GM12874 (cell line): ENCODE data around the gene ATF4.

Source experiments
- TF ChIP-seq, protein P1 (sequence below): IDR thresholded peaks from 2 replicates; pipeline ENCODE4 v1.5.1; 2011; ENCODE audit warnings: low read depth, mild to moderate bottlenecking, control low read depth, low read length, moderate library complexity; ENCODE audit not compliant: insufficient read depth

Gene ATF4

DNA sequence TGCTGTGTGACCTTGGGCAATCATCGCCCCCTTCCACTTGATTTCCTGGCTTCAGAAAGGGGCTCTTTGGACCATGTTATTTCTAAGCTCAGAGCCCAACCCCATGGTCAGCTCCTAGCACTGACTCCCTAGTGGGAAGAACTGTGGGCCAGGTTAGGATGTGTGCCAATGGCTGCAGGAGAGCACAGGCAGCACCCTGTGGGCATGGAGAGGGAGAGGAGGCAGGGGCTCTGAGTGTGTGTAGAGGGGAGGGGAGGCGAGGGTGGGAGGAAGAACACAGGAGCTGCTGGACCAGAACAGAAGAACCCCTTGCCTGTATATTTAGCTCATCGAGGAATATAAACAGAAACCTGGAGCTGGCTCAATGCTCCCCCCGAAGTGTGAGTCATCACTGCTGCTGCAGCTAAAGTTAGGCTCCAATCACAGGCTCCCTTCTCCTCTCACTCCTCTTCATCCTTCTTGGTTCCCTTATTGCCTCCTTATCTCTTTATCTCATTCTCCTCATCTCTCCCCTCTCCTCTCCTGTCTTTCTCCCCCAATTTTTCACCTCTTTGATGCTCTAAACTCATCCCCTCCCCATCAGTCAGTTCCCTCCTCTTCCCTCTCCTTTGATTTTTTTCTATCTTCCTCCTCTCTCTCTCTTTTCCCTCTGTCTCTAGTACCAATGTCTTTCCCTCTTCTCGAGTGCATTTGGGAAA, 26.7 kb downstream of the ATF4 start:
- TF ChIP-seq, protein P1, sequence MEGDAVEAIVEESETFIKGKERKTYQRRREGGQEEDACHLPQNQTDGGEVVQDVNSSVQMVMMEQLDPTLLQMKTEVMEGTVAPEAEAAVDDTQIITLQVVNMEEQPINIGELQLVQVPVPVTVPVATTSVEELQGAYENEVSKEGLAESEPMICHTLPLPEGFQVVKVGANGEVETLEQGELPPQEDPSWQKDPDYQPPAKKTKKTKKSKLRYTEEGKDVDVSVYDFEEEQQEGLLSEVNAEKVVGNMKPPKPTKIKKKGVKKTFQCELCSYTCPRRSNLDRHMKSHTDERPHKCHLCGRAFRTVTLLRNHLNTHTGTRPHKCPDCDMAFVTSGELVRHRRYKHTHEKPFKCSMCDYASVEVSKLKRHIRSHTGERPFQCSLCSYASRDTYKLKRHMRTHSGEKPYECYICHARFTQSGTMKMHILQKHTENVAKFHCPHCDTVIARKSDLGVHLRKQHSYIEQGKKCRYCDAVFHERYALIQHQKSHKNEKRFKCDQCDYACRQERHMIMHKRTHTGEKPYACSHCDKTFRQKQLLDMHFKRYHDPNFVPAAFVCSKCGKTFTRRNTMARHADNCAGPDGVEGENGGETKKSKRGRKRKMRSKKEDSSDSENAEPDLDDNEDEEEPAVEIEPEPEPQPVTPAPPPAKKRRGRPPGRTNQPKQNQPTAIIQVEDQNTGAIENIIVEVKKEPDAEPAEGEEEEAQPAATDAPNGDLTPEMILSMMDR = no peak

- TF ChIP-seq, protein P1 = no peak
Observed at GRCh38 chr22:39547587-39547947, 27.2 kb downstream of the ATF4 start.

DNA sequence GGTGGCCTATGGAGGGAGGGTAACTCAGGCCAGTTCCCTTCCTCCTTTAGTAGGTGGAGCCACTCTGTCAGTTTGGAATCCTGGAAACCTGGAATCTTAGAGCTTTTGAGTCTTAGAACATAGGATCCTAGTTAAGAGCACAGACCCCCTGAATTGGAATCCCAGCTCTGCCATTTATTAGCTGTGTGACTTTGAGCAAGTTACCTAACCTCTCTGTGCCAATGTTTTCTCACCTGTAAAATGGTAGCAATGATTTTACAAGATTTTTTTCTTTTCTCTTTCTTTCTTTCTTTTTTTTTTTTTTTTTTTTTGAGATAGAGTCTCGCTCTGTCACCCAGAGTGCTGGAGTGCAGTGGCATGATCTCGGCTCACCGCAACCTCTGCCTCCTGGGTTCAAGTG, 33.1 kb downstream of the ATF4 start:
- TF ChIP-seq, protein P1 = no peak

- TF ChIP-seq, protein P1 = no peak
Observed at GRCh38 chr22:39554151-39554550, 33.8 kb downstream of the ATF4 start.

- TF ChIP-seq, protein P1 = no peak
Observed at GRCh38 chr22:39556970-39557841, 36.8 kb downstream of the ATF4 start.

GRCh38 chr22:39558254-39558727, 37.9 kb downstream of the ATF4 start:
- TF ChIP-seq, protein P1 = no peak

DNA sequence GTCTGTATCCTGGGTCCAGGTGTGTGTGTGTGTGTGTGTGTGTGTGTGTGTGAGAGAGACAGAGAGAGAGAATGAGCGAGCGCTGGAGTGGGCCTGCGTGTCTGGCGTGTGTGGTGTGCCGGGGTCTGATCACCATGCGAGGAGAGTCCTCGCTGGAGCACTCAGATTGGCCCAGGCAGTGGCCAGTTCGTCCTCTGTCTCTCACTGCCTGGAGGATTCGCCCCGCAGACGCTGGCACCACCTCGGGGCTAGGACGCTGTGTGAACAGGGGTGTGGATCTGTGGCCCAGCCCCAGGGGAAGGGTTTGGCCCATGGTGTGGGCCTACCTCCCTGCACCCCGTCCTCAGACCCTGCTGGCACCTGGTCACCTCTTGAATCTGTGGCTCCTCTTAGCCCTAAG, 38.6 kb downstream of the ATF4 start:
- TF ChIP-seq, protein P1 = no peak
